ENCODE results near the gene NPC1L1. TPM values are rescaled to one million over a fixed set of nuclear protein-coding genes. Genes with fewer than 3 reads are reported as not detected.

The NPC1L1 gene
- total and polyA plus RNA-seq, 2 donors (not counting 1 experiment from before 2014, with no cell fraction given) = 0.07 TPM; not detected in 1

- Mint-ChIP-seq H3K27ac (no peak overlapping the region), H3K4me3 (no peak overlapping the region), H3K9me3 (ENCODE audit: insufficient read depth) (no peaks in the 10 kb centered on the region), H3K4me1 (peaks cover 3% of the 10 kb centered on the region), H3K27me3 (no peaks in the 10 kb centered on the region)
- Histone ChIP-seq H3K9me3 (ENCODE audit: control extremely low read depth in 1 of 3, control insufficient read depth in 2 of 3, insufficient read depth in 1 of 3, low read length in 2 of 3) (no peaks in the 10 kb centered on the region), H3K9ac (ENCODE audit: low read length) (no peak overlapping the region), H3K79me2 (ENCODE audit: control insufficient read depth, insufficient read depth, low read length) (no peaks in the 10 kb centered on the region), H3K4me3 (ENCODE audit: control extremely low read depth in 1 of 5, extremely low read depth in 1 of 5, insufficient read depth in 1 of 5, low read depth in 2 of 5, low read length in 4 of 5) (no peak overlapping the region), H3K27ac (ENCODE audit: low read length in 2 of 2) (no peak overlapping the region), H3K27me3 (replicated peaks in 1 of 4; ENCODE audit: control extremely low read depth in 1 of 4, control insufficient read depth in 3 of 4, insufficient read depth in 4 of 4, low read length in 3 of 4) (no peaks in the 10 kb centered on the region), H4K20me1 (ENCODE audit: control insufficient read depth, insufficient read depth, low read length, poor library complexity, severe bottlenecking) (no peaks in the 10 kb centered on the region), H3K36me3 (replicated peaks in 1 of 2; ENCODE audit: control extremely low read depth in 1 of 2, control insufficient read depth in 1 of 2, extremely low read depth in 1 of 2, insufficient read depth in 2 of 2, low read length in 1 of 2) (no peaks in the 10 kb centered on the region), H3K4me1 (ENCODE audit: control insufficient read depth in 2 of 2, insufficient read depth in 2 of 2, low read length in 2 of 2) (peaks cover 0 to 3% of the 10 kb centered on the region in 2 donors), H3K4me2 (replicated peaks; ENCODE audit: low read depth, low read length, poor library complexity, severe bottlenecking) (no peak overlapping the region), H2AFZ (ENCODE audit: insufficient read depth, low read depth, low read length, poor library complexity, severe bottlenecking) (no peak overlapping the region)
- intact Hi-C loops (cut with micrococcal nuclease) = no loop called here
- 76% methylated on average over 4 of the region's 4 CpGs for WGBS (ENCODE audit: insufficient coverage)
- DNase-seq = no peak
- ChIA-PET POLR2A (interaction anchor here (0.6 kb wide), 1 partner anchor 311 kb away, joined by 3 read pairs; the partner anchor contains the start of gene YKT6), CTCF (no interaction called here)
- TF ChIP-seq EZH2 (IDR thresholded peaks at IDR 0.05; ENCODE audit: borderline replicate concordance, insufficient read depth, low read depth, low read length, poor library complexity, severe bottlenecking) = no peak
- TF ChIP-seq CTCF (IDR thresholded peaks at IDR 0.05) = no peak
- ATAC-seq (ENCODE audit: low read depth) = no peak
Measured at GRCh38 chr7:44511863-44512468, 29.2 kb downstream of the NPC1L1 start.

GRCh38 chr7:44511236-44511635 lies 29.9 kb downstream of the NPC1L1 start:
- no peak for DNase-seq
- Mint-ChIP-seq H3K4me1 (peaks cover 3% of the 10 kb centered on the region), H3K9me3 (ENCODE audit: insufficient read depth) (no peaks in the 10 kb centered on the region), H3K27ac (no peak overlapping the region), H3K4me3 (no peak overlapping the region), H3K27me3 (no peaks in the 10 kb centered on the region)
- Histone ChIP-seq H4K20me1 (ENCODE audit: control insufficient read depth, insufficient read depth, low read length, poor library complexity, severe bottlenecking) (no peaks in the 10 kb centered on the region), H2AFZ (ENCODE audit: insufficient read depth, low read depth, low read length, poor library complexity, severe bottlenecking) (no peak overlapping the region), H3K36me3 (replicated peaks in 1 of 2; ENCODE audit: control extremely low read depth in 1 of 2, control insufficient read depth in 1 of 2, extremely low read depth in 1 of 2, insufficient read depth in 2 of 2, low read length in 1 of 2) (no peaks in the 10 kb centered on the region), H3K9me3 (ENCODE audit: control extremely low read depth in 1 of 3, control insufficient read depth in 2 of 3, insufficient read depth in 1 of 3, low read length in 2 of 3) (no peaks in the 10 kb centered on the region), H3K27me3 (replicated peaks in 1 of 4; ENCODE audit: control extremely low read depth in 1 of 4, control insufficient read depth in 3 of 4, insufficient read depth in 4 of 4, low read length in 3 of 4) (no peaks in the 10 kb centered on the region), H3K4me2 (replicated peaks; ENCODE audit: low read depth, low read length, poor library complexity, severe bottlenecking) (no peak overlapping the region), H3K79me2 (ENCODE audit: control insufficient read depth, insufficient read depth, low read length) (no peaks in the 10 kb centered on the region), H3K27ac (ENCODE audit: low read length in 2 of 2) (no peak overlapping the region), H3K9ac (ENCODE audit: low read length) (no peak overlapping the region), H3K4me3 (ENCODE audit: control extremely low read depth in 1 of 5, extremely low read depth in 1 of 5, insufficient read depth in 1 of 5, low read depth in 2 of 5, low read length in 4 of 5) (no peak overlapping the region), H3K4me1 (ENCODE audit: control insufficient read depth in 2 of 2, insufficient read depth in 2 of 2, low read length in 2 of 2) (peaks cover 0 to 3% of the 10 kb centered on the region in 2 donors)
- intact Hi-C loops (cut with micrococcal nuclease) = no loop called here
- TF ChIP-seq EZH2 (IDR thresholded peaks at IDR 0.05; ENCODE audit: borderline replicate concordance, insufficient read depth, low read depth, low read length, poor library complexity, severe bottlenecking) (no peak), CTCF (IDR thresholded peaks at IDR 0.05) (no peak)
- WGBS (ENCODE audit: insufficient coverage) = no CpG with 5 or more reads among the region's 1 CpG
- ATAC-seq (ENCODE audit: low read depth) = no peak
- ChIA-PET CTCF (no interaction called here), POLR2A (no interaction called here)

All from B cell (primary cell).